ENCODE results near the gene PRKCH. TPM values are rescaled to one million over a fixed set of nuclear protein-coding genes. Genes with fewer than 3 reads are reported as not detected.
A peak's percentile ranks its signal among the peaks of the same experiment; 100 is the strongest.

Gene PRKCH
- total and polyA plus RNA-seq, 9 of the 15 experiments (the other 6 are each of a cell fraction or from before 2014, with no cell fraction given), result 0.61 to 4.4 (median 4.0) TPM

- TF ChIP-seq POLR3A (IDR thresholded peaks at IDR 0.05; ENCODE audit: borderline replicate concordance, extremely low read depth, insufficient read depth, insufficient read length), result no peak
- no peak for TF ChIP-seq NFIC (IDR thresholded peaks at IDR 0.05)
- TF ChIP-seq TRIM28 (IDR thresholded peaks at IDR 0.05), result no peak
- no peak for TF ChIP-seq LEF1 (IDR thresholded peaks at IDR 0.05)
Observed at GRCh38 chr14:61417883-61418455, 96.6 kb downstream of the PRKCH start (continued).

GRCh38 chr14:61418746-61419145 lies 97.4 kb downstream of the PRKCH start:
- DNase-seq (ENCODE audit: extremely low read depth in 1 of 4, low spot score in 3 of 4) (peak in 2 of 4 experiments; percentile 8 to 23), FAIRE-seq (no peak), ATAC-seq (peak; percentile 22; the same call in 1 of the 3 replicates)
- no peaks in the 10 kb centered on the region for H3K27me3 ChIP-seq (ENCODE audit: control insufficient read depth in 2 of 2, insufficient read depth in 2 of 2, low read length in 2 of 2)
- no peak overlapping the region for H3K4me3 ChIP-seq
- in situ Hi-C loops (cut with MboI) (no loop called here), intact Hi-C loops (cut with micrococcal nuclease) (no loop called here)
- CTCF ChIA-PET (ENCODE audit: low intra/inter-chr PET ratio), result no interaction called here
- POLR2A ChIA-PET, result interaction anchor here (1.0 kb wide), 1 partner anchor 12 kb away, joined by 3 read pairs; no protein-coding TSS in a partner anchor
- H4K20me1 ChIP-seq (replicated peaks; ENCODE audit: control insufficient read depth, insufficient read depth, low read length), result no peaks in the 10 kb centered on the region
- H3K9ac ChIP-seq (ENCODE audit: insufficient read depth in 1 of 2, low read depth in 2 of 2, low read length in 2 of 2), result no peak overlapping the region
- no peaks in the 10 kb centered on the region for H3K36me3 ChIP-seq (ENCODE audit: control insufficient read depth, insufficient read depth, low read length)
- no peaks in the 10 kb centered on the region for H3K79me2 ChIP-seq (ENCODE audit: control insufficient read depth, insufficient read depth, low read length)
- no TSS peak for BruUV-seq (replicated peaks)
- H3K9me3 ChIP-seq (replicated peaks; ENCODE audit: control insufficient read depth, insufficient read depth, low read depth, low read length), result no peaks in the 10 kb centered on the region
- TF ChIP-seq ZNF766 (CRISPR knock-in tag; conservative IDR thresholded peaks at IDR 0.05) (0 out of 2 replicates have a peak, but pooled peaks have one; percentile 20), BRF2 (IDR thresholded peaks at IDR 0.05; ENCODE audit: borderline replicate concordance, insufficient read depth, insufficient read length) (no peak)
- H3K27ac ChIP-seq (ENCODE audit: extremely low read depth, low read depth, low read length), result no peak overlapping the region
- no peaks in the 10 kb centered on the region for H3K9me1 ChIP-seq (ENCODE audit: control insufficient read depth, insufficient read depth, low read length)
- peaks cover 0 to 2% of the 10 kb centered on the region in 2 experiments; a peak in 3 of 5 replicates for H3K4me1 ChIP-seq (replicated peaks in 1 of 2; ENCODE audit: control insufficient read depth in 2 of 2, insufficient read depth in 2 of 2, low read length in 2 of 2)
- H2AFZ ChIP-seq (ENCODE audit: low read depth, low read length), result no peak overlapping the region
- 3% methylated on average over 4 of the region's 4 CpGs for WGBS (ENCODE audit: insufficient coverage, low coverage, missing lambda C conversion rate)
- H3K4me2 ChIP-seq (ENCODE audit: insufficient read depth, low read length), result no peak overlapping the region
